ENCODE results near the gene DENND1B. TPM values are rescaled to one million over a fixed set of nuclear protein-coding genes. Genes with fewer than 3 reads are reported as not detected.

DENND1B gene
- total and polyA plus RNA-seq, 2 of the 8 experiments (the other 6 are each of a cell fraction or from before 2014, with no cell fraction given), result 0.74 to 3.3 TPM

GRCh38 chr1:197677313-197677712, 98.0 kb downstream of the DENND1B start:
- Histone ChIP-seq H4K8ac (ENCODE audit: extremely low read depth, insufficient read depth, low read length) (no peak overlapping the region), H2AFZ (ENCODE audit: low read length) (no peak overlapping the region), H3K27ac (ENCODE audit: low read depth, low read length) (no peak overlapping the region), H2BK15ac (ENCODE audit: low read length) (no peak overlapping the region), H3K23me2 (ENCODE audit: low read depth, low read length) (no peaks in the 10 kb centered on the region), H3K9me3 (ENCODE audit: insufficient read depth in 2 of 2, low read depth in 1 of 2, low read length in 1 of 2) (no peaks in the 10 kb centered on the region), H3K23ac (ENCODE audit: insufficient read length) (no peak overlapping the region), H3K4ac (replicated peaks; ENCODE audit: insufficient read length, low read depth, low read length) (no peak overlapping the region), H2BK12ac (ENCODE audit: low read depth, low read length) (no peak overlapping the region), H3K14ac (ENCODE audit: insufficient read length) (no peak overlapping the region), H2BK5ac (ENCODE audit: low read depth, low read length) (no peak overlapping the region), H3K9ac (replicated peaks in 1 of 4; ENCODE audit: extremely low read depth in 1 of 4, low read depth in 3 of 4, low read length in 3 of 4) (no peak overlapping the region), H4K5ac (ENCODE audit: insufficient read length, low read depth, low read length) (no peak overlapping the region), H3K4me1 (replicated peaks in 1 of 4; ENCODE audit: control insufficient read depth in 3 of 4, insufficient read depth in 4 of 4, low read length in 3 of 4) (peaks cover 0 to 3% (median 2%) of the 10 kb centered on the region in 4 experiments; a peak in 2 of 7 replicates), H2BK20ac (ENCODE audit: low read length) (no peak overlapping the region), H3K79me2 (ENCODE audit: control insufficient read depth in 1 of 2, insufficient read depth in 2 of 2, low read length in 2 of 2) (no peaks in the 10 kb centered on the region), H3K36me3 (ENCODE audit: control insufficient read depth in 2 of 4, insufficient read depth in 4 of 4, low read length in 3 of 4) (no peaks in the 10 kb centered on the region), H3K18ac (ENCODE audit: extremely low read depth, low read length) (no peak overlapping the region), H4K20me1 (replicated peaks in 1 of 2; ENCODE audit: control insufficient read depth in 1 of 2, insufficient read depth in 2 of 2, low read length in 2 of 2) (no peaks in the 10 kb centered on the region), H4K91ac (replicated peaks; ENCODE audit: insufficient read length, low read length) (no peak overlapping the region), H3K4me2 (ENCODE audit: insufficient read depth in 1 of 2, low read depth in 2 of 2, low read length in 2 of 2) (no peak overlapping the region), H3K27me3 (replicated peaks in 1 of 4; ENCODE audit: control insufficient read depth in 3 of 4, extremely low read depth in 1 of 4, insufficient read depth in 3 of 4, low read length in 3 of 4) (no peaks in the 10 kb centered on the region), H3K4me3 (ENCODE audit: extremely low read depth in 1 of 4, insufficient read depth in 2 of 4, low read depth in 3 of 4, low read length in 4 of 4) (no peak overlapping the region), H3K79me1 (ENCODE audit: low read depth, low read length) (no peaks in the 10 kb centered on the region), H3K56ac (replicated peaks; ENCODE audit: insufficient read length, low read depth, low read length) (no peak overlapping the region), H2BK120ac (replicated peaks; ENCODE audit: low read depth, low read length) (no peak overlapping the region), H2AK5ac (ENCODE audit: low read depth, low read length) (no peak overlapping the region)
- CTCF ChIA-PET (ENCODE audit: partially characterized antibody), result no interaction called here
- TF ChIP-seq NANOG (IDR thresholded peaks at IDR 0.05; ENCODE audit: insufficient read depth, low read depth, low read length, poor library complexity, severe bottlenecking) (no peak), RBBP5 (IDR thresholded peaks at IDR 0.05; ENCODE audit: borderline replicate concordance, low read depth, low read length) (no peak), TEAD4 (IDR thresholded peaks at IDR 0.05; ENCODE audit: low read depth, low read length) (no peak), NRF1 (IDR thresholded peaks at IDR 0.05; ENCODE audit: low read depth, low read length) (no peak), TCF12 (IDR thresholded peaks at IDR 0.05; ENCODE audit: low read depth, low read length) (no peak), CHD2 (IDR thresholded peaks at IDR 0.05; ENCODE audit: low read length) (no peak), MAX (IDR thresholded peaks at IDR 0.05) (no peak), SAP30 (IDR thresholded peaks at IDR 0.05; ENCODE audit: insufficient read depth, insufficient replicate concordance, low read length) (no peak), SIRT6 (IDR thresholded peaks at IDR 0.05; ENCODE audit: low read length) (no peak)
- POLR2A ChIA-PET (ENCODE audit: partially characterized antibody), result no interaction called here
- no peak for FAIRE-seq
- 90% methylated on average over 3 of the region's 3 CpGs; no CpG with 5 or more reads in 1 of the 2 experiments for WGBS, 2 experiments (ENCODE audit: extremely low coverage in 1 of 2, insufficient coverage in 1 of 2, insufficient read length in 1 of 2, insufficient replicate concordance in 2 of 2, low coverage in 1 of 2, low lambda C conversion rate in 2 of 2, missing lambda C conversion rate in 1 of 2)
- no peak for DNase-seq (ENCODE audit: low read depth in 1 of 2, low spot score in 2 of 2)

Measured in H1 (cell line).